Endothelial cell of umbilical vein (primary cell): ENCODE results near the gene CAMSAP1. TPM values are rescaled to one million over a fixed set of nuclear protein-coding genes. Genes with fewer than 3 reads are reported as not detected.

Experiments
- BruUV-seq: library from RNA; stranded (reverse); fragments of 400-500 nt; replicated peaks from 2 replicates; lab custom pipeline; 2021; lab: Mats Ljungman, UMichigan
- CTCF ChIA-PET: fragments of 300-600, 350-600 bp; sonication (Branson Sonifier 250); formaldehyde crosslinking; loops from one replicate; lab custom pipeline; 2021; ENCODE audit warnings: antibody characterized with exemption, inconsistent platforms; lab: Charles Lee
- POLR2A ChIA-PET: fragments of 300-600, 350-600 bp; sonication (Branson Sonifier 250); formaldehyde crosslinking; loops from one replicate; lab custom pipeline; 2021; ENCODE audit warnings: antibody characterized with exemption, inconsistent platforms; lab: Charles Lee
- DNase-seq: peaks from one replicate; pipeline ENCODE4 v3.0.0-alpha.2; 2011; ENCODE audit warnings: low read depth, low spot score
- FAIRE-seq: peaks from 2 replicates; lab custom pipeline; 2011; peaks lifted over from hg19 to GRCh38; lab: Jason Lieb, UNC
- H2AFZ ChIP-seq: 2 replicates; pipeline ENCODE4 v1.6.0; 2012; ENCODE audit warnings: low read depth, low read length, control low read depth, inconsistent platforms
- H3K27ac ChIP-seq: 2 replicates; pipeline ENCODE4 v1.5.1; 2011; ENCODE audit warnings: low read depth, mild to moderate bottlenecking, control low read depth, low read length, moderate library complexity; ENCODE audit not compliant: insufficient read depth
- H3K27me3 ChIP-seq, 2 experiments: 2 replicates each; pipeline versions ENCODE4 v1.6.0 to v1.6.1; 2011; ENCODE audit warnings: low read length in 2 of 2, mixed read lengths in 1 of 2; ENCODE audit not compliant: control insufficient read depth in 2 of 2, insufficient read depth in 2 of 2
- H3K36me3 ChIP-seq, 2 experiments: 2 replicates in 1 of 2; 3 replicates in 1 of 2; pipeline ENCODE4 v1.5.1; 2011; ENCODE audit warnings: low read length in 2 of 2, mild to moderate bottlenecking in 1 of 2, moderate library complexity in 1 of 2; ENCODE audit not compliant: control insufficient read depth in 2 of 2, insufficient read depth in 2 of 2; ENCODE audit errors: extremely low read depth in 1 of 2
- H3K4me1 ChIP-seq: 3 replicates; pipeline ENCODE4 v1.5.1; 2011; ENCODE audit warnings: mild to moderate bottlenecking, low read length; ENCODE audit not compliant: control insufficient read depth, insufficient read depth; ENCODE audit errors: extremely low read depth
- H3K4me2 ChIP-seq: 2 replicates; pipeline ENCODE4 v1.6.1; 2011; ENCODE audit warnings: low read length, control low read depth, mixed read lengths; ENCODE audit not compliant: insufficient read depth
- H3K4me3 ChIP-seq, 3 experiments: fragments of 200-600 bp in 1 of 3; sonication (generic), shearing (Covaris generic) in 1 of 3; replicated peaks in 1 of 3; 2 replicates each; pipeline ENCODE4 v1.5.1; 2011 to 2016; ENCODE audit warnings: control low read depth in 3 of 3, low read length in 3 of 3, mild to moderate bottlenecking in 2 of 3, inconsistent platforms in 1 of 3, low read depth in 1 of 3, moderate library complexity in 1 of 3; ENCODE audit not compliant: insufficient read depth in 1 of 3
- H3K79me2 ChIP-seq: 2 replicates; pipeline ENCODE4 v1.6.0; 2012; ENCODE audit warnings: low read length, inconsistent platforms; ENCODE audit not compliant: control insufficient read depth, insufficient read depth
- H3K9ac ChIP-seq: replicated peaks from 2 replicates; pipeline ENCODE3; 2011; ENCODE audit warnings: low read length, control low read depth; ENCODE audit not compliant: insufficient read depth; ENCODE audit errors: extremely low read depth
- H3K9me1 ChIP-seq: replicated peaks from 3 replicates; pipeline ENCODE4 v1.6.0; 2011; ENCODE audit warnings: mild to moderate bottlenecking, low read length; ENCODE audit not compliant: control insufficient read depth, insufficient read depth; ENCODE audit errors: extremely low read depth
- H3K9me3 ChIP-seq: replicated peaks from 2 replicates; pipeline ENCODE4 v1.5.1; 2012; ENCODE audit warnings: low read length, inconsistent platforms; ENCODE audit not compliant: control insufficient read depth, insufficient read depth
- H4K20me1 ChIP-seq: replicated peaks from 2 replicates; pipeline ENCODE3; 2011; ENCODE audit warnings: mild to moderate bottlenecking, low read length; ENCODE audit not compliant: control insufficient read depth, insufficient read depth; ENCODE audit errors: extremely low read depth
- EZH2 ChIP-seq: IDR thresholded peaks from 2 replicates; pipeline ENCODE4 v1.6.1; 2012; ENCODE audit warnings: borderline replicate concordance, low read depth, mild to moderate bottlenecking, moderate library complexity, low read length, inconsistent platforms; ENCODE audit not compliant: severe bottlenecking
- FOS ChIP-seq: IDR thresholded peaks from 2 replicates; pipeline ENCODE4 v1.6.1; 2011; ENCODE audit warnings: mild to moderate bottlenecking, low read length, moderate library complexity, borderline replicate concordance; ENCODE audit not compliant: insufficient read depth
- GATA2 ChIP-seq: IDR thresholded peaks from 2 replicates; pipeline ENCODE4 v1.7.0; 2011; ENCODE audit warnings: low read depth, mild to moderate bottlenecking, moderate library complexity, mixed read lengths, low read length; ENCODE audit not compliant: insufficient read length, insufficient read depth
- JUN ChIP-seq: IDR thresholded peaks from 2 replicates; pipeline ENCODE4 v1.6.1; 2011; ENCODE audit warnings: borderline replicate concordance, low read depth; ENCODE audit not compliant: insufficient read length, insufficient read depth
- MYC ChIP-seq: IDR thresholded peaks from one replicate; pipeline ENCODE4 v1.6.1; 2011; ENCODE audit warnings: mild to moderate bottlenecking, low read depth, low read length
- dilution Hi-C: fragments of 300-500 bp; cut with MboI; formaldehyde crosslinking; loops from one replicate; pipeline ENCODE4 v1.15.0; 2019; ENCODE audit warnings: low sequenced_read_pairs; ENCODE audit not compliant: extremely low pct_ligation_motif_present
- intact Hi-C: fragments of 100-400 bp; cut with micrococcal nuclease; formaldehyde crosslinking; loops from one replicate; pipeline ENCODE4 v1.10.0; 2022
- polyA plus RNA-seq, 4 experiments: library from polyadenylated mRNA; depleted of rRNA in 3 of 4; stranded (reverse) in 3 of 4; unstranded in 1 of 4; fragments of >200 nt; gene quantifications; 2 replicates each; pipeline versions ENCODE4 v1.2.1 to v1.2.3, GENCODE V29; 2011 to 2012; ENCODE audit warnings: missing spikeins in 1 of 4
- total RNA-seq: library from RNA; stranded (reverse); gene quantifications from 2 replicates; pipeline ENCODE4 v1.2.3, GENCODE V29; 2021
- TF ChIP-seq, protein P1 (sequence below): IDR thresholded peaks from 2 replicates; pipeline ENCODE4 v1.6.1; 2011; ENCODE audit not compliant: insufficient read depth, insufficient read length
- TF ChIP-seq, protein P2 (sequence below), 2 donors: IDR thresholded peaks; 1 replicate in 1 of 2; 2 replicates in 1 of 2; pipeline ENCODE4 v1.5.1; 2011; ENCODE audit warnings: low read length in 2 of 2, mild to moderate bottlenecking in 2 of 2, moderate library complexity in 2 of 2, control low read depth in 1 of 2, inconsistent platforms in 1 of 2, low read depth in 1 of 2; ENCODE audit not compliant: insufficient read depth in 1 of 2; ENCODE audit errors: extremely low read depth in 1 of 2

CAMSAP1 gene
- total and polyA plus RNA-seq, 2 donors (not counting 3 experiments of a cell fraction or from before 2014, with no cell fraction given): 8.1 to 25.5 TPM

DNA sequence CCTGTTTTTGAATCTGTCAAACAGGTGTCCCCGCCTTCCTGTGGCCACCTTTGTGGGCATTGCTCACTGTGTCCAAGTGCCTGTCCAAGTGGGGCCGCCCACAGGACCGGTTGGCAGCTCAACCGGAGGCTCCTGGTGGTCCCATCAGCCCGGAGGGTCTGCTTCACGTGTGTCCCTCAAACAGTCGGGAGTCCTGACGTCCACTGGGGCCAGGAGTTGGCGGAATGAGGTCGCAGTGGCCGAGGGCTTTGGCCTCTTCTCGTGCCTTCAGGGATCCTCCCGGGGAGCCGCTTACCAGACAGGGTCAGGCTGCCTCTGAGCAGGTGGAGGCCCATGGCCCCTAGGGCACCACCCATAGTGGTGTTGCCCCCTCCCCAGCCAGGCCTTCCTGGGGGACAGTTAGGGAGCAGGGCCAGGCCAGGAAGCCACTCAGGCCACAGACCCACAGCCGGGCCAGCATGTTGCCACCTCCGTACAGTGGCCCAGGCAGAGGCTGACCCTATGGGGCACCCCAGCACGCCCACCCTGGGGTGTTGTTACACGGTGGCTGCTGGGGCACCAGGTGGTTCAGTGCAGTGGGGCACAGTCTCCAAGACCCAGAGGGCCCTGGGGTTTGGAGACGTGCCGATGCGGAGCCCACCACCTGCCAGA, 135.8 kb downstream of the CAMSAP1 start:
- intact Hi-C loops: no loop called here
- H3K9me1 ChIP-seq: no peaks in the 10 kb centered on the region

More for the DNA sequence above, 135.8 kb downstream of the CAMSAP1 start:
- CTCF ChIA-PET: no interaction called here
- POLR2A ChIA-PET: no interaction called here
- Histone ChIP-seq H3K4me2 (no peak overlapping the region), H3K79me2 (no peaks in the 10 kb centered on the region), H3K9ac (no peak overlapping the region), H3K27me3 (no peaks in the 10 kb centered on the region), H3K27ac (no peak overlapping the region), H3K36me3 (no peaks in the 10 kb centered on the region), H3K4me1 (no peaks in the 10 kb centered on the region), H4K20me1 (no peaks in the 10 kb centered on the region), H3K4me3 (no peak overlapping the region), H3K9me3 (no peaks in the 10 kb centered on the region), H2AFZ (no peak overlapping the region)
- BruUV-seq: no TSS peak
- TF ChIP-seq FOS (no peak), JUN (no peak), MYC (no peak), EZH2 (no peak), GATA2 (no peak)
- TF ChIP-seq, protein P1, sequence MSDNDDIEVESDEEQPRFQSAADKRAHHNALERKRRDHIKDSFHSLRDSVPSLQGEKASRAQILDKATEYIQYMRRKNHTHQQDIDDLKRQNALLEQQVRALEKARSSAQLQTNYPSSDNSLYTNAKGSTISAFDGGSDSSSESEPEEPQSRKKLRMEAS: no peak
- TF ChIP-seq, protein P2, sequence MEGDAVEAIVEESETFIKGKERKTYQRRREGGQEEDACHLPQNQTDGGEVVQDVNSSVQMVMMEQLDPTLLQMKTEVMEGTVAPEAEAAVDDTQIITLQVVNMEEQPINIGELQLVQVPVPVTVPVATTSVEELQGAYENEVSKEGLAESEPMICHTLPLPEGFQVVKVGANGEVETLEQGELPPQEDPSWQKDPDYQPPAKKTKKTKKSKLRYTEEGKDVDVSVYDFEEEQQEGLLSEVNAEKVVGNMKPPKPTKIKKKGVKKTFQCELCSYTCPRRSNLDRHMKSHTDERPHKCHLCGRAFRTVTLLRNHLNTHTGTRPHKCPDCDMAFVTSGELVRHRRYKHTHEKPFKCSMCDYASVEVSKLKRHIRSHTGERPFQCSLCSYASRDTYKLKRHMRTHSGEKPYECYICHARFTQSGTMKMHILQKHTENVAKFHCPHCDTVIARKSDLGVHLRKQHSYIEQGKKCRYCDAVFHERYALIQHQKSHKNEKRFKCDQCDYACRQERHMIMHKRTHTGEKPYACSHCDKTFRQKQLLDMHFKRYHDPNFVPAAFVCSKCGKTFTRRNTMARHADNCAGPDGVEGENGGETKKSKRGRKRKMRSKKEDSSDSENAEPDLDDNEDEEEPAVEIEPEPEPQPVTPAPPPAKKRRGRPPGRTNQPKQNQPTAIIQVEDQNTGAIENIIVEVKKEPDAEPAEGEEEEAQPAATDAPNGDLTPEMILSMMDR (IDR thresholded peaks at IDR 0.05; ENCODE audit: extremely low read depth in 1 of 2, insufficient read depth in 1 of 2, low read depth in 1 of 2, low read length in 2 of 2): no peak
- DNase-seq: no peak
- FAIRE-seq: no peak
- dilution Hi-C loops: no loop called here
